HEK293 (cell line): ENCODE data around the gene CD180.

Experiments
- YY1 ChIP-seq: fragments of 450-650 bp; formaldehyde crosslinking; IDR thresholded peaks from 2 replicates; pipeline ENCODE4 v1.5.1; 2018; ENCODE audit warnings: missing biosample characterization, missing genetic modification characterization
- ZNF274 ChIP-seq, 2 experiments: fragments of 200-500 bp in 1 of 2; fragments of 450-650 bp in 1 of 2; sonication (Bioruptor generic) in 1 of 2; formaldehyde crosslinking in 1 of 2; IDR thresholded peaks; 2 replicates each; pipeline versions ENCODE4 v1.5.1 to v1.6.1; 2014 to 2016; ENCODE audit warnings: borderline replicate concordance in 1 of 2, inconsistent platforms in 1 of 2, low read length in 1 of 2, missing biosample characterization in 1 of 2, missing genetic modification characterization in 1 of 2
- TF ChIP-seq, protein P1 (sequence below): fragments of 450-650 bp; formaldehyde crosslinking; IDR thresholded peaks from 2 replicates; pipeline ENCODE4 v1.5.1; 2016; ENCODE audit warnings: missing biosample characterization, missing genetic modification characterization
- TF ChIP-seq, protein P2 (sequence below): fragments of 450-650 bp; formaldehyde crosslinking; conservative IDR thresholded peaks from 2 replicates; pipeline ENCODE4 v1.5.1; 2016; ENCODE audit warnings: low read depth, missing biosample characterization, missing genetic modification characterization
- TF ChIP-seq, protein P3 (sequence below): fragments of 450-650 bp; formaldehyde crosslinking; IDR thresholded peaks from 2 replicates; pipeline ENCODE4 v1.5.1; 2016; ENCODE audit warnings: missing biosample characterization, missing genetic modification characterization, low read depth

DNA sequence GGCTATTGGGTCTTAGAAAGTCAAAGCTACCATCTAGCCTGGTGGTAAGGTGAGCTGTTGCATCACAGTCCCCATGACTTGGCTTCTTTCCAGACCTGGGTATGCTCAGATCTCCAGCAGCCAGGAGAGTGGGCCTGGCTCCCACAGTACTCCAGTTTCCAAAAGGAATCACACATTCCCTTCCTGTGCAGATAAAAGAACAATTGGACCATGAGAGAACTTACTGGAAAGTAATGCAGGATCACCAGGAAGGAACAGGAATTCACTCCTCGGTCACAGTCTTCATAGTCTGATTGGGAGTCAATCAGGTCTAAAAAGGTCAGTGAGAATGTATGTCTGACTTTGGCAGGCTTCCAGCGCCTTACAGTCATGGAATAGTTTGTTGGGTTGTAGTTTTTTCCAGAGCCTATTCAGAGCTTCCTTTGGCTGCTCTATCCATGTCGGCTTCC is 47.8 kb upstream of the CD180 start:
- TF ChIP-seq ZNF274 (IDR thresholded peaks at IDR 0.05; ENCODE audit: low read length) (no peak), ZNF274 (tag by site-specific recombination; IDR thresholded peaks at IDR 0.05; ENCODE audit: borderline replicate concordance) (no peak), YY1 (no peak)
- TF ChIP-seq, protein P1, sequence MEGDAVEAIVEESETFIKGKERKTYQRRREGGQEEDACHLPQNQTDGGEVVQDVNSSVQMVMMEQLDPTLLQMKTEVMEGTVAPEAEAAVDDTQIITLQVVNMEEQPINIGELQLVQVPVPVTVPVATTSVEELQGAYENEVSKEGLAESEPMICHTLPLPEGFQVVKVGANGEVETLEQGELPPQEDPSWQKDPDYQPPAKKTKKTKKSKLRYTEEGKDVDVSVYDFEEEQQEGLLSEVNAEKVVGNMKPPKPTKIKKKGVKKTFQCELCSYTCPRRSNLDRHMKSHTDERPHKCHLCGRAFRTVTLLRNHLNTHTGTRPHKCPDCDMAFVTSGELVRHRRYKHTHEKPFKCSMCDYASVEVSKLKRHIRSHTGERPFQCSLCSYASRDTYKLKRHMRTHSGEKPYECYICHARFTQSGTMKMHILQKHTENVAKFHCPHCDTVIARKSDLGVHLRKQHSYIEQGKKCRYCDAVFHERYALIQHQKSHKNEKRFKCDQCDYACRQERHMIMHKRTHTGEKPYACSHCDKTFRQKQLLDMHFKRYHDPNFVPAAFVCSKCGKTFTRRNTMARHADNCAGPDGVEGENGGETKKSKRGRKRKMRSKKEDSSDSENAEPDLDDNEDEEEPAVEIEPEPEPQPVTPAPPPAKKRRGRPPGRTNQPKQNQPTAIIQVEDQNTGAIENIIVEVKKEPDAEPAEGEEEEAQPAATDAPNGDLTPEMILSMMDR (tag by site-specific recombination): no peak
- TF ChIP-seq, protein P2, sequence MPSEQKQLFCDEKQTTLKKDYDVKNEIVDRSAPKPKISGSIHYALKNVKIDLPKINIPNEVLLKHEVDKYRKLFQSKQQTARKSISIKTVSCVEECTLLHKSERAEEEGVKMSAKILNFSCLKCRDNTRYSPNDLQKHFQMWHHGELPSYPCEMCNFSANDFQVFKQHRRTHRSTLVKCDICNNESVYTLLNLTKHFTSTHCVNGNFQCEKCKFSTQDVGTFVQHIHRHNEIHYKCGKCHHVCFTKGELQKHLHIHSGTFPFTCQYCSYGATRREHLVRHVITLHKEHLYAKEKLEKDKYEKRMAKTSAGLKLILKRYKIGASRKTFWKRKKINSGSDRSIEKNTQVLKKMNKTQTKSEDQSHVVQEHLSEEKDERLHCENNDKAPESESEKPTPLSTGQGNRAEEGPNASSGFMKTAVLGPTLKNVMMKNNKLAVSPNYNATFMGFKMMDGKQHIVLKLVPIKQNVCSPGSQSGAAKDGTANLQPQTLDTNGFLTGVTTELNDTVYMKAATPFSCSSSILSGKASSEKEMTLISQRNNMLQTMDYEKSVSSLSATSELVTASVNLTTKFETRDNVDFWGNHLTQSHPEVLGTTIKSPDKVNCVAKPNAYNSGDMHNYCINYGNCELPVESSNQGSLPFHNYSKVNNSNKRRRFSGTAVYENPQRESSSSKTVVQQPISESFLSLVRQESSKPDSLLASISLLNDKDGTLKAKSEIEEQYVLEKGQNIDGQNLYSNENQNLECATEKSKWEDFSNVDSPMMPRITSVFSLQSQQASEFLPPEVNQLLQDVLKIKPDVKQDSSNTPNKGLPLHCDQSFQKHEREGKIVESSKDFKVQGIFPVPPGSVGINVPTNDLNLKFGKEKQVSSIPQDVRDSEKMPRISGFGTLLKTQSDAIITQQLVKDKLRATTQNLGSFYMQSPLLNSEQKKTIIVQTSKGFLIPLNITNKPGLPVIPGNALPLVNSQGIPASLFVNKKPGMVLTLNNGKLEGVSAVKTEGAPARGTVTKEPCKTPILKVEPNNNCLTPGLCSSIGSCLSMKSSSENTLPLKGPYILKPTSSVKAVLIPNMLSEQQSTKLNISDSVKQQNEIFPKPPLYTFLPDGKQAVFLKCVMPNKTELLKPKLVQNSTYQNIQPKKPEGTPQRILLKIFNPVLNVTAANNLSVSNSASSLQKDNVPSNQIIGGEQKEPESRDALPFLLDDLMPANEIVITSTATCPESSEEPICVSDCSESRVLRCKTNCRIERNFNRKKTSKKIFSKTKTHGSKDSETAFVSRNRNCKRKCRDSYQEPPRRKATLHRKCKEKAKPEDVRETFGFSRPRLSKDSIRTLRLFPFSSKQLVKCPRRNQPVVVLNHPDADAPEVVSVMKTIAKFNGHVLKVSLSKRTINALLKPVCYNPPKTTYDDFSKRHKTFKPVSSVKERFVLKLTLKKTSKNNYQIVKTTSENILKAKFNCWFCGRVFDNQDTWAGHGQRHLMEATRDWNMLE (tag by site-specific recombination): no peak
- TF ChIP-seq, protein P3, sequence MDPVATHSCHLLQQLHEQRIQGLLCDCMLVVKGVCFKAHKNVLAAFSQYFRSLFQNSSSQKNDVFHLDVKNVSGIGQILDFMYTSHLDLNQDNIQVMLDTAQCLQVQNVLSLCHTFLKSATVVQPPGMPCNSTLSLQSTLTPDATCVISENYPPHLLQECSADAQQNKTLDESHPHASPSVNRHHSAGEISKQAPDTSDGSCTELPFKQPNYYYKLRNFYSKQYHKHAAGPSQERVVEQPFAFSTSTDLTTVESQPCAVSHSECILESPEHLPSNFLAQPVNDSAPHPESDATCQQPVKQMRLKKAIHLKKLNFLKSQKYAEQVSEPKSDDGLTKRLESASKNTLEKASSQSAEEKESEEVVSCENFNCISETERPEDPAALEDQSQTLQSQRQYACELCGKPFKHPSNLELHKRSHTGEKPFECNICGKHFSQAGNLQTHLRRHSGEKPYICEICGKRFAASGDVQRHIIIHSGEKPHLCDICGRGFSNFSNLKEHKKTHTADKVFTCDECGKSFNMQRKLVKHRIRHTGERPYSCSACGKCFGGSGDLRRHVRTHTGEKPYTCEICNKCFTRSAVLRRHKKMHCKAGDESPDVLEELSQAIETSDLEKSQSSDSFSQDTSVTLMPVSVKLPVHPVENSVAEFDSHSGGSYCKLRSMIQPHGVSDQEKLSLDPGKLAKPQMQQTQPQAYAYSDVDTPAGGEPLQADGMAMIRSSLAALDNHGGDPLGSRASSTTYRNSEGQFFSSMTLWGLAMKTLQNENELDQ (tag by site-specific recombination): no peak
